Measurements from ENCODE around the gene NOL6.
"Not testable (repeated sequence)": the region's sequence is repeated elsewhere in the genome, so short reads cannot be mapped to it uniquely, and the experiment has no call there.

NOL6 gene

GRCh38 chr9:33435821-33436277 is 37.9 kb downstream of the NOL6 start:
- Histone ChIP-seq H3K9me3 (no peaks in the 10 kb centered on the region), H3K36me3 (no peaks in the 10 kb centered on the region), H3K27ac (no peak overlapping the region), H3K4me2 (no peak overlapping the region), H3K27me3 (no peaks in the 10 kb centered on the region), H4K20me1 (no peaks in the 10 kb centered on the region), H3K4me3 (no peak overlapping the region), H3K4me1 (peaks cover 5% of the 10 kb centered on the region; the same call in 1 of the 2 replicates), H3K9ac (no peak overlapping the region)
- no peak for TF ChIP-seq Cebpa-rat (IDR thresholded peaks at IDR 0.05)

GRCh38 chr9:33434317-33435105 is 39.2 kb downstream of the NOL6 start:
- H4K20me1 ChIP-seq: no peaks in the 10 kb centered on the region
- H3K4me2 ChIP-seq: no peak overlapping the region
- H3K4me3 ChIP-seq: no peak overlapping the region
- H3K27me3 ChIP-seq: no peaks in the 10 kb centered on the region
- H3K4me1 ChIP-seq: peaks cover under 1% of the 10 kb centered on the region; the same call in 1 of the 2 replicates
- no peak overlapping the region for H3K9ac ChIP-seq
- TF ChIP-seq Cebpa-rat (IDR thresholded peaks at IDR 0.05): no peak
- no peaks in the 10 kb centered on the region for H3K9me3 ChIP-seq
- no peak overlapping the region for H3K27ac ChIP-seq
- no peaks in the 10 kb centered on the region for H3K36me3 ChIP-seq

GRCh38 chr9:33433871-33434270 is 39.9 kb downstream of the NOL6 start:
- Histone ChIP-seq H3K36me3 (no peaks in the 10 kb centered on the region), H3K9ac (no peak overlapping the region), H4K20me1 (no peaks in the 10 kb centered on the region), H3K4me2 (no peak overlapping the region), H3K4me3 (no peak overlapping the region), H3K9me3 (no peaks in the 10 kb centered on the region), H3K4me1 (no peaks in the 10 kb centered on the region), H3K27ac (no peak overlapping the region), H3K27me3 (no peaks in the 10 kb centered on the region)
- TF ChIP-seq Cebpa-rat (IDR thresholded peaks at IDR 0.05): no peak

- H3K4me3 ChIP-seq: no peak overlapping the region
- H3K9me3 ChIP-seq: no peaks in the 10 kb centered on the region
- no peak for TF ChIP-seq Cebpa-rat (IDR thresholded peaks at IDR 0.05)
- no peak overlapping the region for H3K27ac ChIP-seq
- no peak overlapping the region for H3K9ac ChIP-seq
- H3K27me3 ChIP-seq: no peaks in the 10 kb centered on the region
- H3K4me2 ChIP-seq: no peak overlapping the region
- H4K20me1 ChIP-seq: no peaks in the 10 kb centered on the region
- H3K4me1 ChIP-seq: no peaks in the 10 kb centered on the region
- H3K36me3 ChIP-seq: no peaks in the 10 kb centered on the region
Observed at GRCh38 chr9:33431420-33431819, 42.3 kb downstream of the NOL6 start.

- H3K4me2 ChIP-seq: no peak overlapping the region
- H4K20me1 ChIP-seq: no peaks in the 10 kb centered on the region
- H3K27me3 ChIP-seq: no peaks in the 10 kb centered on the region
- H3K27ac ChIP-seq: no peak overlapping the region
- no peaks in the 10 kb centered on the region for H3K9me3 ChIP-seq
- no peak overlapping the region for H3K9ac ChIP-seq
- no peak for TF ChIP-seq Cebpa-rat (IDR thresholded peaks at IDR 0.05)
- H3K4me1 ChIP-seq: no peaks in the 10 kb centered on the region
- H3K36me3 ChIP-seq: no peaks in the 10 kb centered on the region
- no peak overlapping the region for H3K4me3 ChIP-seq
Observed at GRCh38 chr9:33430942-33431341, 42.8 kb downstream of the NOL6 start.

GRCh38 chr9:33429256-33429985 is 44.3 kb downstream of the NOL6 start:
- no peaks in the 10 kb centered on the region for H3K4me1 ChIP-seq
- no peaks in the 10 kb centered on the region for H3K36me3 ChIP-seq
- H3K4me2 ChIP-seq: no peak overlapping the region
- no peak overlapping the region for H3K9ac ChIP-seq
- H3K9me3 ChIP-seq: no peaks in the 10 kb centered on the region
- no peaks in the 10 kb centered on the region for H4K20me1 ChIP-seq
- H3K4me3 ChIP-seq: no peak overlapping the region
- TF ChIP-seq Cebpa-rat (IDR thresholded peaks at IDR 0.05): no peak
- no peaks in the 10 kb centered on the region for H3K27me3 ChIP-seq
- H3K27ac ChIP-seq: no peak overlapping the region

GRCh38 chr9:33426843-33427293 is 46.9 kb downstream of the NOL6 start:
- H3K4me2 ChIP-seq: no peak overlapping the region
- no peaks in the 10 kb centered on the region for H3K9me3 ChIP-seq
- no peak for TF ChIP-seq Cebpa-rat (IDR thresholded peaks at IDR 0.05)
- no peaks in the 10 kb centered on the region for H3K27me3 ChIP-seq
- H3K9ac ChIP-seq: no peak overlapping the region
- H3K4me1 ChIP-seq: no peaks in the 10 kb centered on the region
- H3K27ac ChIP-seq: no peak overlapping the region
- no peaks in the 10 kb centered on the region for H4K20me1 ChIP-seq
- H3K36me3 ChIP-seq: no peaks in the 10 kb centered on the region
- H3K4me3 ChIP-seq: no peak overlapping the region

- no peaks in the 10 kb centered on the region for H3K36me3 ChIP-seq
Observed at GRCh38 chr9:33425128-33425533, 48.6 kb downstream of the NOL6 start.

GRCh38 chr9:33424492-33424891 is 49.2 kb downstream of the NOL6 start:
- not testable (repeated sequence) for H3K4me3 ChIP-seq, H3K9me3 ChIP-seq, H3K36me3 ChIP-seq, H3K4me1 ChIP-seq, H3K4me2 ChIP-seq, H3K27ac ChIP-seq, H3K27me3 ChIP-seq, H4K20me1 ChIP-seq, H3K9ac ChIP-seq

More at GRCh38 chr9:33425128-33425533, 48.6 kb downstream of the NOL6 start:
- TF ChIP-seq Cebpa-rat (IDR thresholded peaks at IDR 0.05): no peak
- H3K9me3 ChIP-seq: no peaks in the 10 kb centered on the region
- no peak overlapping the region for H3K9ac ChIP-seq
- H3K27ac ChIP-seq: no peak overlapping the region
- H3K4me1 ChIP-seq: no peaks in the 10 kb centered on the region
- no peaks in the 10 kb centered on the region for H3K27me3 ChIP-seq
- H3K4me3 ChIP-seq: no peak overlapping the region
- H3K4me2 ChIP-seq: no peak overlapping the region
- no peaks in the 10 kb centered on the region for H4K20me1 ChIP-seq

GRCh38 chr9:33424043-33424442 is 49.7 kb downstream of the NOL6 start:
- H3K4me3 ChIP-seq, H3K27me3 ChIP-seq, H3K36me3 ChIP-seq, H3K27ac ChIP-seq, H4K20me1 ChIP-seq, H3K4me2 ChIP-seq, H3K4me1 ChIP-seq, H3K9ac ChIP-seq, H3K9me3 ChIP-seq: not testable (repeated sequence)
